NCI-H748 treated with DMSO at 0.1 percent for 48 hours (cell line): Measurements from ENCODE around the gene WNT9A.
"Not testable (repeated sequence)": the region's sequence is repeated elsewhere in the genome, so short reads cannot be mapped to it uniquely, and the experiment has no call there.

Source experiments
- DNase-seq: peaks from one replicate; lab custom pipeline; 2025; lab: John Stamatoyannopoulos, UW

Gene WNT9A, protein sequence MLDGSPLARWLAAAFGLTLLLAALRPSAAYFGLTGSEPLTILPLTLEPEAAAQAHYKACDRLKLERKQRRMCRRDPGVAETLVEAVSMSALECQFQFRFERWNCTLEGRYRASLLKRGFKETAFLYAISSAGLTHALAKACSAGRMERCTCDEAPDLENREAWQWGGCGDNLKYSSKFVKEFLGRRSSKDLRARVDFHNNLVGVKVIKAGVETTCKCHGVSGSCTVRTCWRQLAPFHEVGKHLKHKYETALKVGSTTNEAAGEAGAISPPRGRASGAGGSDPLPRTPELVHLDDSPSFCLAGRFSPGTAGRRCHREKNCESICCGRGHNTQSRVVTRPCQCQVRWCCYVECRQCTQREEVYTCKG

DNA sequence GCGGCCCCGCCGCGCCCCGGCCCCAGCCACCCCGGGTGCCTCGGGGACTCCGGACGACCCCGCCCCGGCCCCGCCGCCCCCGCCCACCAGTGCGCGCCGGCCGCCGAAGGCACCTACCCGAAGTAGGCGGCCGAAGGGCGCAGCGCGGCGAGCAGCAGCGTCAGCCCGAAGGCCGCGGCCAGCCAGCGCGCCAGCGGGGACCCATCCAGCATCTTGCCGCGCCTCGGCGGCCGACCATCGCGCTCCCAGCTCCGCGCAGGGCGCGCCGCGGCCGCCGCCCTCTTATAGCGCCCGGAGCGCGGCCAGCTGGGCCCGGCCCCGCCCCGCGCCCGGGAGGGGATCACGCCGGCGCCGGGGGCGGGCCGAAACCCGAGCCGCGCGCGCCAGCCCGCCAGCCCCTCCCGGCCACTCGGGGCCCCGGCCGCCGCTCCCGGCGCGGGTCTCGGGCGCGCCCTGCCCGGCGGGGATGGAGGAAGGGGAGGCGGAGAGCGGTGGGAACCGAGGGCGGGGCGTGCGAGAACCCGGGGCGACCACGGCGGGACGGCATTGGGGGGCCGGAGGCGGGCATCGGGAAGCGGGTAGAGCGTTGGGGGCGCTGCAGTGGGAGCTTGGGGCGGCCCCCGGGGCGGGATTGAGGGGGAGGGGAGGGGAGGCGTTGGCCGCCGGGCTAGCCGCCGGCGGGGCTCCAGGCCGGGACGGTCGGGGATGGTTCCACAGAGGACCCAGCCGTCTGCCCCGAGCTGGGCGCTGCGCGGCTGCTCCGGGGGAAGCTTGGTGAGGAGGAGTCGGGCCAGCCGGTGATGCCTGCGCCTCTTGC lies at the start of gene WNT9A:
Gene WNT9A (minus strand): TSS at position 257 of the 817 bp plus-strand sequence. CDS start 45 bp downstream, at position 212.
- DNase-seq: no peak

DNA sequence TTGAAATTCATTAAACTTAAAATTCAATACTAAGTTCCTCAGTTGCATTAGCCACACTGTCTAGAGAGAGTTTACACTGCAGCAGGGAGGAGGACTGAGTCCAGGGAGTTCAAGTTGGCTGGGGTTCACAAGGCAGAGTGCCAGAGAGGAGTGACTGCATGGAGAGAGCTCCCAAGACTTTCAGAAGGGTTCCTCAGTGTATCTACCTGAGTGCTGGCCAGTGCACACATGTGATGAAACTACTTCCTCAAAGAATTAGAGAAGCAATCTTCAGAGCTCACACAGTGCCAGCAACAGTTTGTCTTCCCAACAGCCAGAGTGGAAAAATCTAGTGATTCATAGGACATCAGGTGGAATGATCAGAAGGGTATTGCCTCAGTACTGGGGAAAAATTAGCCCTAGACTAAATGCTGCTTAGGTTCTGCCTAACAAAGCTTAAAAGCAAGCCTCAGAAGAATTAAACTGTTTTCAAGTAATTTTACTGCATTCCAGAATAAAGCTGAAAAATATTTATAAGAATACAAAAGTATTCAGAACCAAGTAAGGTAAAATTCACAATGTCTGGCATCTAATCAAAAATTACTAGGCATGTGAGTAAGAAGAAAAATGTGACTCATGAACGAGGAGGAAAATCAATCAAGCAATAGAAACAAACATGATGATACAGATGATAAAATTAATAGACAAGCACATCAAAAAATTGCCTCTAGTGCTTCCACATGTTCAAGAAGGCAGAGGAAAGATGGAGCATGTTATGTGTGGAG lies 48.6 kb upstream of the WNT9A start:
- DNase-seq: no peak

DNA sequence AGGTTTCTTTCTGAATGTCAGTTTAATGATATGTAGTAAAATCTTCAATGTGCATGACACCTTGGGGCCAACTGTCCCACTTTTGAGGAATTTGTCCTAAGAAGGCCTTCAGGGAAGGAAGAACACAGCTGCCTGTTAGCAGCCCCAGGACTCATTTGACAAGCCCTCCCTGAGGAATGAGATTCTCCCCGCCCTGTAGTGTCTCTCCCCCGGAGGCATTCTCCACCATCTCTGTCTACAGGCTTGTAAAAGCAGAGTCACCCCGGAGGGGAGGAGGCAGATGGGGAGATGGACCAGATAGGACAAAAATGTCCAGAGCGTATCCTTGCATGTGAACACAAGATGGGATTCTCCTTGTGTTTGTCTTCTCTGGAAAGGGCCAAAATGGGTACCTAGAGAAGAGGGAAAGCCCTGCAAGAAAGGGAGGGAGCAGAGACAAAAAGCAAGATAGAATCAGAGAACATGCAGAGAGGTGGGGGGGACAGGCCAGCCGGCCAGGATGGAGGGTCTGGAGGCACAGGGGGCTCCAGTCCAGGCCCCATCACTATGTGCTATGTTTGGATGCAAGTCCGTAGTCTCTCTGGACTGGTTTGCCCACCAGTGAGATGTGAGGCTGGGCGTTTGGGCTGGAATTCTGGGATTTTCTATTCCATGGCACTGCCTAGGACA lies 47.0 kb upstream of the WNT9A start:
- DNase-seq: no peak

DNA sequence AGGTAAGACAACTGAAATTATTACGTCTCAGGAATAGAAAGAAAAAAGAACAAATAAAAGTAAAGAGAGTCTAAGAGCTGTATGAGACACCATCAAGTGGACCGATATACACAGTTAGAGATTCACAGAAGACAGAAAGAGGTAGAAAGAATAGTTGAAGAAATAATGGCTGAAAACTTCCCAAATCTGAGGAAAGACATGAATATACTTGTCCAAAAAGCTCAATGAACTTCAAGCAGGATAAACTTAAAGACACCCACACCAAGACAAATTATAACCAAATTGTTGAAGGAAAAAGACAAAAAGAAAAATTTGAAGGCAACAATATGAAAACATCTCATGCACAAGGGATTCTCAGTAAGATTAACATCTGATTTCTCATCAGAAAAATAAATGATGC lies 39.4 kb upstream of the WNT9A start:
- DNase-seq: no peak

DNA sequence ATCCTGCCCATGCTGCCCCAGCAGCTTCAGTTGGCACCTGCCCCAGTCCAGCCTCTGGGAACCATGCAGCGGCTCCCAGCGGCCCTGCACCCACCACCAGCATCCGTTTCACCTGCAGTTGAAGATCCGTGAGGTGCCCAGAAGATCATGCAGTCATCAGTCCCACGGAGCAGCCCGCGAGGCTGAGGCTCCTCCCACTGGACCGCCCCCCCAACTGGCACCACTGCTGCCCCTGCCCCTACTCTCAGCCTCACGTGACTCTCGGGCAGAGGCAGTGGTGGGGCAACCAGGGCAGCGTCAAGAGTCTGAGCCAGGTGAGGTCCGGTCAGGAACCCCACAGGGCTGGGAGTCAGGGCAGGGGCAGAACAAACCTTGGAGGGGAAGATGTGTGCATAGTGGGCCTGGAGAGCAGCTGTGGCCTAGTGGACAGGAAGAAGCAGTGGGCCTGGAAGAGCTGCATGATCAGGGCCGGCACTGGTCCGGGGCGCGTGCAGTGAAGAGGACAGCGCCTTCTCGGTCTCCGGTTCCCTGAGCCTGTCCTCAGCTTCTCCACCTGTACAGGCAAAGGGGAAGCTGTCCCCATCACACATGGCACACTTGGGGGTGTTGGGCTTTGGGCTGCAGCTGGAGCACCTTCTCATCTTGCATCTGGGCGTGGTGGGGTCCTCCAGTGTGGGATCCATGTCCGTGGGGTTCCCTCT lies 28.0 kb upstream of the WNT9A start:
- not testable (repeated sequence) for DNase-seq

DNA sequence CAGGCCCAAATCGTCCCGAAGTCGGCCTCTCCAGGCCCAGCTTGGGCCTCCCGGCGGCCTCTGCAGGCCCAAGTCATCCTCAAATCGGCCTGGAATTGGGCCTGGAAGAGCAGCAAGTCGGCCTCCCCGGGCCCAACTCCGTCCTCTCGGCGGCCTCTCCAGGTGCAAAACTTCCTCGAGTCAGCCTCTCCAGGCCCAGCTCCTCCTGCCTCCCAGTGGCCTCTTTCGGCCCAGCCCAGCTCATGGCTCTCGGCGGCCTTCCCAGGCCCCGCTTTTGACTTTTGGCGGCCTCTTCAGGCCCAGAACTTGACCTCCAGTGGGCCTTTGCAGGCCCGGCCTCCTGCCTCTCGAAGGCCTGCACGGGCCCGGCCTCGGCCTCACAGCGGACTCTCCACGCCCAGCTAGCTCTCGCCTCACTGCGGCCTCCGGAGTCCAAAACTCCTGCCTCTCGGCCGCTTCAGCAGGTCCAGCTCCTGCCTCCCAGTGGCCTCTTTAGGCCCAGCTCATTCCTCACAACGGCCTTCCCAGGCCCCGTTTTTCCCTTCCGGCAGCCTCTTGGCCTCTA lies 26.1 kb upstream of the WNT9A start:
- DNase-seq: not testable (repeated sequence)

DNA sequence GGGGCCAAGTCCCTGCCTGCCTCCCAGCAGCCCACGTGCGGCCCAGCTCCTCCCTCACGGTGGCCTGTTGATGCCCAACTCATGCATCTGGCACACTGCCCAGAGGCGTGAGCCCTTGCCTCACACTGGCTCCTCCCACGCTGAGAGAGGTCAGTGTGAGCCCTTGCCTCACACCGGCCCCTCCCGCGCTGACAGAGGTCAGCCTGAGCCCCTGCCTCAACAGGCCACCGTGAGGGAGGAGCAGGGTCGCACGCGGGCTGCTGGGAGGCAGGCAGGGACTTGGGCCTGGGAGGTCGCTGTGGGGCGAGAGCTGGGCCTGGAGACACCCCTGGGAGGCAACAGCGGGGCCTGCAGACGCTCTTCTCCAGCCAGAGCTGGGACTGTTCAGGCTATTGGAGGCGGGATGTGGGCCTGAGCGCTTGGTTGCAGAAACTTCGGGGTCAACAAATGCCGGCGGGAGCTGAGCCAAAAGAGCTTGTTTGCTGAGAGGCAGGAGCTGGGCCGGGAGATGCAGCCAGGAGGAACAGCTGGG lies 25.2 kb upstream of the WNT9A start:
- DNase-seq: not testable (repeated sequence)

DNA sequence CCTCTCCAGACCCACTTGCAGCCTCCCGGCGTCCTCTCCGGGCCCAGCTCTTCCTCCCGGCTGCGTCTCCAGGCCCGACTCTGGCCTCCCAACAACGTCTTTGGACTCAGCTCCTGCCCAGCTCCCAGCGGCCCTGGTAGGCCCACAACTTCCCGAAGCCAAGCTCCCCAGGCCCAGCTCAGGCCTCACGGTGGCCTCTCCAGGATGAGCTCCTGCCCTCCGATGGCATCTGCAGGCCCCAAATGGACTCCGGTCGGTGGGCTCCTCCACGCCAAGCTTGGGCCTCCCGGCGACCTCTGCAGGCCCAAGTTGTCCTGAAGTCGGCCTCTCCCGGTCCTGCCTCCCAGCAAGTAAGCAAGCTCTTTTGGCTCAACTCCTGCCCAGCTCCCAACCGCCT lies 24.5 kb upstream of the WNT9A start:
- not testable (repeated sequence) for DNase-seq

DNA sequence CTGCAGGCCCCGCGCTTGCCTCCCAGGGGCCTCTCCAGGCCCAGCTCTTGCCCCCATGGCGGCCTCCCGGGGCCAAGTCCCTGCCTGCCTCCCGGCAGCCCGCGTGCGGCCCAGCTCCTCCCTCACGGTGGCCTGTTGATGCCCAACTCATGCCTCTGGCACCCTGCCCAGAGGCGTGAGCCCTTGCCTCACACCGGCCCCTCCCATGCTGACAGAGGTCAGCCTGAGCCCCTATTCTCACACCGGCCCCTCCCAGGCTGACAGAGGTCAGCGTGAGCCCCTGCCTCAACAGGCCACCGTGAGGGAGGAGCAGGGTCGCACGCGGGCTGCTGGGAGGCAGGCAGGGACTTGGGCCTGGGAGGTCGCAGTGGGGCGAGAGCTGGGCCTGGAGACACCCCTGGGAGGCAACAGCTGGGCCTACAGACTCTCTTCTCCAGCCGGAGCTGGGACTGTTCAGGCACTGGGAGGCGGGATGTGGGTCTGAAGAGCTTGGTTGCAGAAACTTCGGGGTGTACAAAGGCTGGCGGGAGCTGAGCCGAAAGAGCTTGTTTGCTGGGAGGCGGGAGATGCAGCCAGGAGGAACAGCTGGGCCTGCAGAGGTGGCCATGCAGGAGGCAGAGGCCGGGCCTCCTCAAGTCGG lies 24.0 kb upstream of the WNT9A start:
- not testable (repeated sequence) for DNase-seq

DNA sequence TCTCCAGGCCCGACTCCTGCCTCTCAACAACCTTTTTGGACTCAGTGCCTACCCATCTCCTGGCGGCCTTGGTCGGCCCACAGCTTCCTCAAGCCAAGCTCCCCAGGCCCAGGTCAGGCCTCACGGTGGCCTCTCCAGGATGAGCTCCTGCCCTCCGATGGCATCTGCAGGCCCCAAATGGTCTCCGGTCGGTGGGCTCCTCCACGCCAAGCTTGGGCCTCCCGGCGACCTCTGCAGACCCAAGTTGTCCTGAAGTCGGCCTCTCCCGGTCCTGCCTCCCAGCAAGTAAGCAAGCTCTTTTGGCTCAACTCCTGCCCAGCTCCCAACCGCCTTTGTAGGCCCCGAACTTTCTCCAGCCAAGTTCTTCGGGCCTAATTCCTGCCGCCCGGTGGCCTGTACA lies 23.5 kb upstream of the WNT9A start:
- DNase-seq: not testable (repeated sequence)

DNA sequence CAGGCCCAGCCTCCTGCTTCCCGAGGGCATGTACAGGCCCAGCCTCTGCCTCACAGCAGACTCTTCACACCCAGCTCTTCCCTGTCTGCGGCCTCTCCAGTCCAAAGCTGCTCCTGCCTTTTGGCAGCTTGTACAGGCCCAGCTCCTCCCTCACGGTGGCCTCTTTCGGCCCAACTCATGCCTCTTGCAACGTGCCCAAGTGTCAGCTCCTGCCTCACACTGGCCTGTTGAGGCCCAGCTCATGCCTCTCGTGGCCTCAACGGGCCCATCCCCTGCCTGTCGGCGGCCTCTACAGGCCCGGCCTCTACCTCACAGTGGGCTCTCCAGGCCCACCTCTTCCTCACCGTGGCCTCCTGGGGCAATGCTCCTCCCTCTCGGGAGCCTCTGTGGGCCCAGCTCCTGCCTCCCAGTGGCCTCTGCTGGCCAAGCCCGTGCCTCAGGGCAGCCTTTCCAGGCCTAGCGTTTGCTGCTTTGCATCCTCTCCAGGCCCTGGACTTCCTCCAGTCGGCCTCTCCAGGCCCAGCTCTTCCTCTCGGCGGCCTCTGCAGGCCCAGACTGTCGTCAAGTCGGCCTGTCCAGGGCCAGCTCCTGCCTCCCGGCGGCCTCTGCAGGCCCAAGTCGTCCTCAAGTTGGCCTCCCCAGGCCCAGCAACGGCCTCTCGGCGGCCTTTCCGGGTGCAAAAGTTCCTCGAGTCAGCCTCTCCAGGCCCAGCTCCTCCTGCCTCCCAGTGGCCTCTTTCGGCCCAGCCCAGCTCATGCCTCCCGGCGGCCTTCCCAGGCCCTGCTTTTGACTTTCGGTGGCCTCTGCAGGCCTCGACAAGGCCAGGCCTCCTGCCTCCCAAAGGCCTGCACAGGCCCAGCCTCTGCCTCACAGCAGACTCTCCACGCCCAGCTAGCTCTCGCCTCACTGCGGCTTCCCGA lies 22.6 kb upstream of the WNT9A start:
- DNase-seq: not testable (repeated sequence)

DNA sequence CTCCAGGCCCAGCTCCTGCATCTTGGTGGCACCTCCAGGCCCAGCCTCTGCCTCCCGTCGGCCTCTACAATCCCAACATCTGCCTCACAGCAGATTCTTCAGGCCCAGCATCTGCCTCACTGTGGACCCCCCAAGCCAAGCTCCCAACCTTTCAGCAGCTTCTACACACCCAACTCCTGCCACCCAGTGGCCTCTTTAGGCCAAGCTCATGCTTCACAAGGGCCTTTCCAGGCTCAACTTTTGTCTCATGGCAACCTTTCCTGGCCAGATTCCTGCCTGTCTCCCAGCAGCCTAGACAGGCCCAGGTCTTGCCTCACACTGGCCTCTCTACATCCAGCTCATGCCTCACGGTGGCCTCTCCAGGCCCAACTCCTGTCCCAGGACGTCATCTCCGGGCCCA lies 20.1 kb upstream of the WNT9A start:
- DNase-seq: not testable (repeated sequence)

DNA sequence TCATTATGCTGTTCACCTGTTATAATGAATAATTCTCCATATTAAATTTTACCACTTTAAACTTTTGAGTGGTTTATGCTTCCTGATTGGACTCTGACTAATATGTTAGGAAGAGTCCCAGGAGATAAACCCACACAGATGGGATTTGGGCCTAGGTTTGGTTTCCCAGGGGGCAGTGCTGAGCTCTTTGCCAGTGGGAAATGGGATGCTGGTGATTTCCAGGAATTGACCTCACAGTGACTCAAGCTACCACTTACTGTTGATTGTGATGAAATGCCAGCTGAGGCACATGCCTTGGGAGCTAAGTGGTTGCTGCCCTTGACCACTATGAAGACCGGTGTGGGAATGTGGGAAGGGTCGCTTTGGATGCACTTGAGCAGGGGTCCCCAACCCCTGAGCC lies 19.0 kb upstream of the WNT9A start:
- not testable (repeated sequence) for DNase-seq

DNA sequence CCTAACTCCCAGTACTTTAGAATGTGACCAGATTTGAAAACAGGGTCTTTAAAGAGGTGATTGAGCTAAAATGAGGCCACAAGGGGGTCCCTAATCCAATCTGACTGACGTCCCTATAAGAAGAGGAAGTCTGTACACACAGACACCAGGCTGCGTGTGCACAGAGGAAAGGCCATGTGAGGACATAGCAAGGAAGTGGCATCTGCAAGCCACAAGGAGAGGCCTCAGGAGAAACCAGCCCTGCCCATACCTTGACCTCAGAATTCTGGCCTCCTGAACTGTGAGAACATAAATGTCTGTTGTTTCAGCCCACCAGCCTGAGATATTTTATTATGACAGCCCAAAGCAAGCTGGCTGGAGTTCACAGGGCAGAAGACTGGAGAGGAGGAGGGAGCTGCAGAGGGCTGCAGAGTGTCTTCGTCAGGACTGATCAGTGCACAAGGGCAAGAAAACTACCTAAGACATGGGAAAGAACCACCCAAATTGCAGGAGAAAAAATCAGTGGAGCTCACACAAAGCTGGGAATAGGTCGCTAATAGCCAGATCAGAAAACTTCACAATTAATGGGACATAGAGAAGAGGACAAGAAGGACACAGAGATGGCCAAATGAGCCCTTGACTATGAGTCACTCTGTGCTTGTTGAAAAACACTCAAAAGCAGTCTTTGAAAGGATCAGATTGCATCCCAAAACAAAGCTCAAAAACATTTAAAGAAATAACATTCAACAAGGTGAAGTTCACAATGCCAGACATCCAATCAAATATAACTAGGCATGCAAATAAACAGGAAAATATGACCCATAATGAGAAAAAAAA lies 14.1 kb upstream of the WNT9A start:
- no peak for DNase-seq

DNA sequence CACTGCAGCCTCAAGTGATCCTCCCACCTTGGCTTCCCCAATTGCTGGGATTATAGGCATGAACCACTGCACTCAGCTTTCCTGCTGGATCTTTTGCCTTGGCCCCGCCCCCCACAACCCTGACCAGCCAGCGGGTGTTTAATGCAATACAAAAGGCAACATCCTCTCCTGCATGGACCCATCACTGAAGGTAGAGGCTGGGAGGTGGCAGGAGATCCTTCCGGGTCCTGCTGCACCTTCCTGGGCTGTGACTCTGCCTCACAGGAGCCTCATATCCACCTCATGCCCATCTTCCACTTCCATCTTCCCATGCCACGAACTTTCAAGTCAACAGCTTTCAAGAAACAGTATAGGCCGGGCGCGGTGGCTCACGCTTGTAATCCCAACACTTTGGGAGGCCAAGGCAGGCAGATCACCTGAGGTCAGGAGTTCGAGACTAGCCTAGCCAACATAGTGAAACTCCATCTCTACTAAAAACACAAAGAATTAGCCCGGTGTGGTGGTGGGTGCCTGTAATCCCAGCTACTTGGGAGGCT lies 11.7 kb upstream of the WNT9A start:
- no peak for DNase-seq

DNA sequence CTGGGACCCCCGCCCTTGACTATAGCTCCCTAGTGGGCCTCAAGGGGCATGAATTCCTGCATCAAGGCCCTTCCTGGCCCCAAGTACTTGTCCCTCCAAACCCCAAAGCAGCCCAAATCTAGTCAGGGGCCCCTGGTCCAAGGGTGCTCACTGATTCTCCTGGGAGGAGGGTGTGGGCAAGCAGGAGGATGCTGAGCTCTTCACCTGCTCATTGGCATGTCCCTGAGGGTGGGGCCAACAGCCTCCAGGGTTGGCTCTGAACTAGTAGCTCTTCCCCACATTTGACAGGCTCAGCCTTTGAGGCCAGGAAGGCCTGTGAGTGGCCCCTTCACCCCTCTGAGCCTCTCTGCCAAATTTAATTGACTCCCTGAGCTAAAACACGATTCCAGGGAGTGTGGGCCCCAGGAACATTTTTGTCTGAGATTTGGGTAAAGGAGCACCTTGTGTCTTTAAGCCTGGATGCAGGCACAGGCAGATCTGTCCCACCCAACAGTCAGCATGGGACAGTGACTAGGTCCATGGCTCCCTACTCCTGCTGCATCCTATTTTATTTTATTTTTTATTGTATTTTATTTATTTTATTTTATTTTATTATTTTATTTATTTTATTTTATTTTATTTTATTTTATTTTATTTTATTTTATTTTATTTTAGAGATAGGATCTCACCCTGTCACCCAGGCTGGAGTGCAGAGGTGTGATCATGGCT lies 11.0 kb upstream of the WNT9A start:
- no peak for DNase-seq

DNA sequence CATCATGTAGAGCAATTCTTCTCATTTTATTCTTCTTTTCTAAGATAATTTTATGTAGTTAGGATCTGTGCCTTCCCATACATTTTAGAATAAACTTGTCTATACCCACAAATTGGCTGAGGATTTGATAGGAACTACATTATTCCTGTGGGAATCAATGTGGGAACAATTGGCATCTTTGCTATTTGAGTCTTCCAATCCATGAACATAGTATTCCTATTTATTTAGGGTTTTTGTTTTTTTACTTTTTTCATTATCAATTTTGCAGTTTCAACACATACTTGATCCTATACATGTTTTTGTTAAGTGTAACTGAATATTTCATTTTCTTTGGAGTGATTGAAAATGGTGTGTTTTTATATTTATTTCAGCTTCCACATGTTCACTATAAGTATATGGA lies 8.1 kb upstream of the WNT9A start:
- DNase-seq: no peak
